Measurements from ENCODE around the gene SDF2L1.

DNA sequence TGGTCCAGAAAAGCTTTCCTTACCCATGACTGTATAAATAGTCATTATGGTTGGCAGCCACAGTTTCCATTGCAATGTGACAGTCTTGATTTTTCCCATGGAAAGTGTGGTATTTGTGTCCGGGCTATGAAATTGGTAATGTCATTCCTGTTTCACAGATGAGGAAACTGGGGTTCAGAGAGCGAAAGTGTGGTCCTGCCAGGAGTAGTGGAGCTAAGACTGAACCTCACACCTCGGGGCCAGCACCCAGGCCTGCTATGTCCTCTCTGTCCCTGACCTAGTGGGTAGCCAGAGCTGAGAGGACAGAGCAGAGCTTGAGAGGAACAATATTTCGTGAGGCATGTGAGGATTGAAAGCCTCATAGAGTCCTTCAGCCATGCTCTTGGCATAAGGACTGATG lies 11.1 kb upstream of the SDF2L1 start:
- TF ChIP-seq, protein P1, sequence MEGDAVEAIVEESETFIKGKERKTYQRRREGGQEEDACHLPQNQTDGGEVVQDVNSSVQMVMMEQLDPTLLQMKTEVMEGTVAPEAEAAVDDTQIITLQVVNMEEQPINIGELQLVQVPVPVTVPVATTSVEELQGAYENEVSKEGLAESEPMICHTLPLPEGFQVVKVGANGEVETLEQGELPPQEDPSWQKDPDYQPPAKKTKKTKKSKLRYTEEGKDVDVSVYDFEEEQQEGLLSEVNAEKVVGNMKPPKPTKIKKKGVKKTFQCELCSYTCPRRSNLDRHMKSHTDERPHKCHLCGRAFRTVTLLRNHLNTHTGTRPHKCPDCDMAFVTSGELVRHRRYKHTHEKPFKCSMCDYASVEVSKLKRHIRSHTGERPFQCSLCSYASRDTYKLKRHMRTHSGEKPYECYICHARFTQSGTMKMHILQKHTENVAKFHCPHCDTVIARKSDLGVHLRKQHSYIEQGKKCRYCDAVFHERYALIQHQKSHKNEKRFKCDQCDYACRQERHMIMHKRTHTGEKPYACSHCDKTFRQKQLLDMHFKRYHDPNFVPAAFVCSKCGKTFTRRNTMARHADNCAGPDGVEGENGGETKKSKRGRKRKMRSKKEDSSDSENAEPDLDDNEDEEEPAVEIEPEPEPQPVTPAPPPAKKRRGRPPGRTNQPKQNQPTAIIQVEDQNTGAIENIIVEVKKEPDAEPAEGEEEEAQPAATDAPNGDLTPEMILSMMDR (IDR thresholded peaks at IDR 0.05): no peak
- TF ChIP-seq POLR2A (IDR thresholded peaks at IDR 0.05): no peak

All from body of pancreas (tissue), 4 donors.